ENCODE measurements around the gene AQP2. TPM values are rescaled to one million over a fixed set of nuclear protein-coding genes. Genes with fewer than 3 reads are reported as not detected.

Gene AQP2
- polyA plus RNA-seq, 1 donor: 0.01 TPM

- H3K27me3 ChIP-seq (ENCODE audit: control insufficient read depth, insufficient read depth, low read length): peaks cover 30% of the 10 kb centered on the region
- no peaks in the 10 kb centered on the region for H3K4me1 ChIP-seq (ENCODE audit: control insufficient read depth, insufficient read depth, low read length)
- no CpG with 5 or more reads among the region's 1 CpG for WGBS (ENCODE audit: insufficient coverage, low lambda C conversion rate)
- DNase-seq: no peak
- H3K9me3 ChIP-seq (ENCODE audit: control insufficient read depth, low read depth, low read length): no peaks in the 10 kb centered on the region
- H3K36me3 ChIP-seq (ENCODE audit: control insufficient read depth, insufficient read depth, low read length): no peaks in the 10 kb centered on the region
- H3K27ac ChIP-seq (ENCODE audit: low read length): no peak overlapping the region
- H3K4me3 ChIP-seq (ENCODE audit: low read length): no peak overlapping the region
Measured at GRCh38 chr12:49907352-49907751, 43.2 kb upstream of the AQP2 start.

- Histone ChIP-seq H3K27ac (ENCODE audit: low read length) (no peak overlapping the region), H3K27me3 (ENCODE audit: control insufficient read depth, insufficient read depth, low read length) (peaks cover 13% of the 10 kb centered on the region), H3K4me3 (ENCODE audit: low read length) (no peak overlapping the region), H3K9me3 (ENCODE audit: control insufficient read depth, low read depth, low read length) (no peaks in the 10 kb centered on the region), H3K36me3 (ENCODE audit: control insufficient read depth, insufficient read depth, low read length) (no peaks in the 10 kb centered on the region), H3K4me1 (ENCODE audit: control insufficient read depth, insufficient read depth, low read length) (no peaks in the 10 kb centered on the region)
- DNase-seq: no peak
- WGBS (ENCODE audit: insufficient coverage, low lambda C conversion rate): no CpG with 5 or more reads among the region's 4 CpGs
Measured at GRCh38 chr12:49909356-49909755, 41.2 kb upstream of the AQP2 start.

- H3K4me1 ChIP-seq (ENCODE audit: control insufficient read depth, insufficient read depth, low read length): no peaks in the 10 kb centered on the region
- H3K36me3 ChIP-seq (ENCODE audit: control insufficient read depth, insufficient read depth, low read length): no peaks in the 10 kb centered on the region
- DNase-seq: no peak
- WGBS (ENCODE audit: insufficient coverage, low lambda C conversion rate): no CpG with 5 or more reads among the region's 16 CpGs
- peaks cover 8% of the 10 kb centered on the region for H3K27me3 ChIP-seq (ENCODE audit: control insufficient read depth, insufficient read depth, low read length)
- H3K9me3 ChIP-seq (ENCODE audit: control insufficient read depth, low read depth, low read length): no peaks in the 10 kb centered on the region
- H3K27ac ChIP-seq (ENCODE audit: low read length): no peak overlapping the region
- H3K4me3 ChIP-seq (ENCODE audit: low read length): no peak overlapping the region
Measured at GRCh38 chr12:49909826-49910225, 40.7 kb upstream of the AQP2 start.

GRCh38 chr12:49910331-49911212, 40.0 kb upstream of the AQP2 start:
- H3K27ac ChIP-seq (ENCODE audit: low read length): no peak overlapping the region
- H3K27me3 ChIP-seq (ENCODE audit: control insufficient read depth, insufficient read depth, low read length): peaks cover 4% of the 10 kb centered on the region
- no CpG with 5 or more reads among the region's 15 CpGs for WGBS (ENCODE audit: insufficient coverage, low lambda C conversion rate)
- no peaks in the 10 kb centered on the region for H3K4me1 ChIP-seq (ENCODE audit: control insufficient read depth, insufficient read depth, low read length)
- no peak overlapping the region for H3K4me3 ChIP-seq (ENCODE audit: low read length)
- no peaks in the 10 kb centered on the region for H3K9me3 ChIP-seq (ENCODE audit: control insufficient read depth, low read depth, low read length)
- no peak for DNase-seq
- H3K36me3 ChIP-seq (ENCODE audit: control insufficient read depth, insufficient read depth, low read length): no peaks in the 10 kb centered on the region

- no peak overlapping the region for H3K27ac ChIP-seq (ENCODE audit: low read length)
- peaks cover 2% of the 10 kb centered on the region for H3K27me3 ChIP-seq (ENCODE audit: control insufficient read depth, insufficient read depth, low read length)
- H3K36me3 ChIP-seq (ENCODE audit: control insufficient read depth, insufficient read depth, low read length): no peaks in the 10 kb centered on the region
- no peaks in the 10 kb centered on the region for H3K9me3 ChIP-seq (ENCODE audit: control insufficient read depth, low read depth, low read length)
- H3K4me1 ChIP-seq (ENCODE audit: control insufficient read depth, insufficient read depth, low read length): no peaks in the 10 kb centered on the region
- no CpG with 5 or more reads among the region's 2 CpGs for WGBS (ENCODE audit: insufficient coverage, low lambda C conversion rate)
- H3K4me3 ChIP-seq (ENCODE audit: low read length): no peak overlapping the region
- no peak for DNase-seq
Measured at GRCh38 chr12:49911213-49911605, 39.3 kb upstream of the AQP2 start.

- no peaks in the 10 kb centered on the region for H3K4me1 ChIP-seq (ENCODE audit: control insufficient read depth, insufficient read depth, low read length)
- H3K27ac ChIP-seq (ENCODE audit: low read length): no peak overlapping the region
- WGBS (ENCODE audit: insufficient coverage, low lambda C conversion rate): no CpG with 5 or more reads among the region's 16 CpGs
- no peaks in the 10 kb centered on the region for H3K9me3 ChIP-seq (ENCODE audit: control insufficient read depth, low read depth, low read length)
- H3K36me3 ChIP-seq (ENCODE audit: control insufficient read depth, insufficient read depth, low read length): no peaks in the 10 kb centered on the region
- no peak for DNase-seq
- H3K4me3 ChIP-seq (ENCODE audit: low read length): no peak overlapping the region
- peaks cover 6% of the 10 kb centered on the region for H3K27me3 ChIP-seq (ENCODE audit: control insufficient read depth, insufficient read depth, low read length)
Measured at GRCh38 chr12:49912345-49913255, 37.9 kb upstream of the AQP2 start.

- no peaks in the 10 kb centered on the region for H3K4me1 ChIP-seq (ENCODE audit: control insufficient read depth, insufficient read depth, low read length)
- DNase-seq: no peak
- no peaks in the 10 kb centered on the region for H3K9me3 ChIP-seq (ENCODE audit: control insufficient read depth, low read depth, low read length)
- 100% methylated on average over 1 of the region's 8 CpGs for WGBS (ENCODE audit: insufficient coverage, low lambda C conversion rate)
- no peak overlapping the region for H3K4me3 ChIP-seq (ENCODE audit: low read length)
- H3K27me3 ChIP-seq (ENCODE audit: control insufficient read depth, insufficient read depth, low read length): peaks cover 6% of the 10 kb centered on the region
- H3K36me3 ChIP-seq (ENCODE audit: control insufficient read depth, insufficient read depth, low read length): no peaks in the 10 kb centered on the region
- H3K27ac ChIP-seq (ENCODE audit: low read length): no peak overlapping the region
Measured at GRCh38 chr12:49916129-49916919, 34.2 kb upstream of the AQP2 start.

GRCh38 chr12:49917166-49917787, 33.3 kb upstream of the AQP2 start:
- no peak for DNase-seq
- Histone ChIP-seq H3K4me3 (ENCODE audit: low read length) (no peak overlapping the region), H3K27ac (ENCODE audit: low read length) (no peak overlapping the region), H3K4me1 (ENCODE audit: control insufficient read depth, insufficient read depth, low read length) (no peaks in the 10 kb centered on the region), H3K36me3 (ENCODE audit: control insufficient read depth, insufficient read depth, low read length) (no peaks in the 10 kb centered on the region), H3K9me3 (ENCODE audit: control insufficient read depth, low read depth, low read length) (no peaks in the 10 kb centered on the region), H3K27me3 (ENCODE audit: control insufficient read depth, insufficient read depth, low read length) (peaks cover 6% of the 10 kb centered on the region)
- WGBS (ENCODE audit: insufficient coverage, low lambda C conversion rate): 68% methylated on average over 5 of the region's 12 CpGs

- H3K27me3 ChIP-seq (ENCODE audit: control insufficient read depth, insufficient read depth, low read length): peaks cover 6% of the 10 kb centered on the region
- no peaks in the 10 kb centered on the region for H3K36me3 ChIP-seq (ENCODE audit: control insufficient read depth, insufficient read depth, low read length)
- DNase-seq: no peak
- H3K9me3 ChIP-seq (ENCODE audit: control insufficient read depth, low read depth, low read length): no peaks in the 10 kb centered on the region
- no CpG with 5 or more reads among the region's 5 CpGs for WGBS (ENCODE audit: insufficient coverage, low lambda C conversion rate)
- no peak overlapping the region for H3K4me3 ChIP-seq (ENCODE audit: low read length)
- no peaks in the 10 kb centered on the region for H3K4me1 ChIP-seq (ENCODE audit: control insufficient read depth, insufficient read depth, low read length)
- H3K27ac ChIP-seq (ENCODE audit: low read length): no peak overlapping the region
Measured at GRCh38 chr12:49917788-49918173, 32.8 kb upstream of the AQP2 start.
